B cell (primary cell): ENCODE measurements around the gene SPECC1.

Source experiments
- EZH2 ChIP-seq: IDR thresholded peaks from 2 replicates; pipeline ENCODE4 v1.6.1; 2012; ENCODE audit warnings: borderline replicate concordance, low read depth, mild to moderate bottlenecking, moderate library complexity, low read length; ENCODE audit not compliant: insufficient read depth, poor library complexity, severe bottlenecking
- TF ChIP-seq, protein P1 (sequence below): fragments of 200-600 bp; IDR thresholded peaks from one replicate; pipeline ENCODE4 v1.8.0; 2022; ENCODE audit warnings: antibody characterized with exemption, mild to moderate bottlenecking

GRCh38 chr17:20043021-20043420, 33.9 kb downstream of the SPECC1 start:
- TF ChIP-seq, protein P1, sequence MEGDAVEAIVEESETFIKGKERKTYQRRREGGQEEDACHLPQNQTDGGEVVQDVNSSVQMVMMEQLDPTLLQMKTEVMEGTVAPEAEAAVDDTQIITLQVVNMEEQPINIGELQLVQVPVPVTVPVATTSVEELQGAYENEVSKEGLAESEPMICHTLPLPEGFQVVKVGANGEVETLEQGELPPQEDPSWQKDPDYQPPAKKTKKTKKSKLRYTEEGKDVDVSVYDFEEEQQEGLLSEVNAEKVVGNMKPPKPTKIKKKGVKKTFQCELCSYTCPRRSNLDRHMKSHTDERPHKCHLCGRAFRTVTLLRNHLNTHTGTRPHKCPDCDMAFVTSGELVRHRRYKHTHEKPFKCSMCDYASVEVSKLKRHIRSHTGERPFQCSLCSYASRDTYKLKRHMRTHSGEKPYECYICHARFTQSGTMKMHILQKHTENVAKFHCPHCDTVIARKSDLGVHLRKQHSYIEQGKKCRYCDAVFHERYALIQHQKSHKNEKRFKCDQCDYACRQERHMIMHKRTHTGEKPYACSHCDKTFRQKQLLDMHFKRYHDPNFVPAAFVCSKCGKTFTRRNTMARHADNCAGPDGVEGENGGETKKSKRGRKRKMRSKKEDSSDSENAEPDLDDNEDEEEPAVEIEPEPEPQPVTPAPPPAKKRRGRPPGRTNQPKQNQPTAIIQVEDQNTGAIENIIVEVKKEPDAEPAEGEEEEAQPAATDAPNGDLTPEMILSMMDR = no peak
- TF ChIP-seq EZH2 = no peak
